HL-60 (cell line): ENCODE data around the gene PPM1H.

Experiments
- DNase-seq, 2 experiments: peaks; one replicate each; pipeline ENCODE4 v3.0.0-alpha.2; 2010 to 2020; ENCODE audit warnings: low read depth in 1 of 2, low spot score in 1 of 2
- H3K27ac ChIP-seq: fragments of 250-450 bp; sonication (Bioruptor Pico); replicated peaks from 2 replicates; pipeline ENCODE4 v1.5.1; 2020; ENCODE audit warnings: mild to moderate bottlenecking, moderate library complexity
- H3K27me3 ChIP-seq: fragments of 250-450 bp; sonication (Bioruptor Pico); 2 replicates; pipeline ENCODE4 v1.5.1; 2021; ENCODE audit warnings: mild to moderate bottlenecking, moderate library complexity; ENCODE audit not compliant: insufficient read depth, poor library complexity, severe bottlenecking
- H3K4me3 ChIP-seq: replicated peaks from 2 replicates; pipeline ENCODE4 v1.5.1; 2011; ENCODE audit warnings: mild to moderate bottlenecking, control low read depth, low read length; ENCODE audit not compliant: insufficient read depth
- GABPA ChIP-seq: IDR thresholded peaks from 2 replicates; pipeline ENCODE4 v1.6.1; 2012; ENCODE audit warnings: low read depth
- POLR2AphosphoS5 ChIP-seq: IDR thresholded peaks from 2 replicates; pipeline ENCODE4 v1.6.1; 2012; ENCODE audit warnings: low read depth
- REST ChIP-seq: IDR thresholded peaks from 2 replicates; pipeline ENCODE4 v1.6.1; 2012; ENCODE audit warnings: low read depth; ENCODE audit not compliant: insufficient replicate concordance
- SPI1 ChIP-seq: IDR thresholded peaks from 2 replicates; pipeline ENCODE4 v1.6.1; 2012; ENCODE audit warnings: low read depth, mild to moderate bottlenecking, borderline replicate concordance
- TF ChIP-seq, protein P1 (sequence below): IDR thresholded peaks from one replicate; pipeline ENCODE4 v1.5.1; 2011; ENCODE audit warnings: low read length, control low read depth, inconsistent platforms; ENCODE audit not compliant: insufficient read depth

PPM1H gene

DNA sequence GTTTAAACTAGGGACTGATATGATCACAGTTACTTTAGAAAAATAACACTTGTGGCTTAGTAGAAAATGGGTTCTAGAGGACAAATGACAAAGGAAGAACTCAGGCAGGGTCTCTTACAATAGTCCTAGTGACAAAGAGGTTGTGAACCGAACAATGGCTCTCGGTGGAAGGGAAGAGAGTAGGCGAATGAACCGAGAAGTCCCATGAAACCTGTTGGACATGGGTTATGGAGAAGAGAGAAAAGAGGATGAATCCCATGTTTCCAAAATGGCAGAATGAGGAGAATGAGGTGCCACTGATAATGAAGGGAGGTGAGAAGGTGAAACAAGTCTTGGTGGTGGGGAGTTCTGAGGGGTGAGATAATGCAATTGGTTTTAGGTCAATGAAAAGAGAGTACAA lies 94.1 kb downstream of the PPM1H start:
- Histone ChIP-seq H3K4me3 (no peak overlapping the region), H3K27ac (no peak overlapping the region), H3K27me3 (no peaks in the 10 kb centered on the region)
- DNase-seq: no peak
- TF ChIP-seq REST: no peak
- TF ChIP-seq, protein P1, sequence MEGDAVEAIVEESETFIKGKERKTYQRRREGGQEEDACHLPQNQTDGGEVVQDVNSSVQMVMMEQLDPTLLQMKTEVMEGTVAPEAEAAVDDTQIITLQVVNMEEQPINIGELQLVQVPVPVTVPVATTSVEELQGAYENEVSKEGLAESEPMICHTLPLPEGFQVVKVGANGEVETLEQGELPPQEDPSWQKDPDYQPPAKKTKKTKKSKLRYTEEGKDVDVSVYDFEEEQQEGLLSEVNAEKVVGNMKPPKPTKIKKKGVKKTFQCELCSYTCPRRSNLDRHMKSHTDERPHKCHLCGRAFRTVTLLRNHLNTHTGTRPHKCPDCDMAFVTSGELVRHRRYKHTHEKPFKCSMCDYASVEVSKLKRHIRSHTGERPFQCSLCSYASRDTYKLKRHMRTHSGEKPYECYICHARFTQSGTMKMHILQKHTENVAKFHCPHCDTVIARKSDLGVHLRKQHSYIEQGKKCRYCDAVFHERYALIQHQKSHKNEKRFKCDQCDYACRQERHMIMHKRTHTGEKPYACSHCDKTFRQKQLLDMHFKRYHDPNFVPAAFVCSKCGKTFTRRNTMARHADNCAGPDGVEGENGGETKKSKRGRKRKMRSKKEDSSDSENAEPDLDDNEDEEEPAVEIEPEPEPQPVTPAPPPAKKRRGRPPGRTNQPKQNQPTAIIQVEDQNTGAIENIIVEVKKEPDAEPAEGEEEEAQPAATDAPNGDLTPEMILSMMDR: no peak

DNA sequence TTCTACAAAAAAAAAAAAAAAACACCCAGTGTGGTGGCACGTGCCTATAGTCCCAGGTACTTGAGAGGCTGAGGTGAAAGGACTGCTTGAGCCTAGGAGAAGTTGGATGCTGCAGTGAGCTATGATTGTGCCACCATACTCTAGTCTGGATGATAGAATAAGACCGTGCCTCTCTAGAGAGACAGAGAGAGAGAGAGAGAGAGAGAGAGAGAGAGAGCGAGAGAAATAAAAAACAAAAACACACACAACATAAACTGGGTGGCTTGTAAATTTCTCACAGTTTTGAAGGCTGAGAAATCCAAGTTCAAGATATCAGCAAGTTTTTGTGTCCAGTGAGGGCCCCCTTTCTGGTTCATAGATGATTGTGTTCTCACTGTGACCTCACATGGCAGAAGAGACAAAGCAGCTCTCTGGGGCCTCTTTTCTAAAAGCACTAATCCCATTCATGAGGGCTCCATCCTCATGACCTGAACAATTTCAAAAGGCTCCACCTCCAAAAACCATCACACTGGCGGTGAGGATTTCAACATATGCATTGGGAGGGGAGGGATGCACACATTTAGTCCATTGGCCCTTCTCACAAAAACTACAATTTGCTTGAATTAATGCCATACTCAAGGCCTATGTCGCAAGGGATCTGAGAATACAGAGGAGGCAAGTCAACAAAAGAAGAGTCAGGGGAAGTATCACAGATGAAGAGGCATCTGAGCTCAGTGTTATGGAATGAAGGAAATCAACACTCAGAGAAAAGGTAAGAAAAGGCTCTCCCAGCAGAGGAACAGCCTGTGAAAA lies 94.9 kb downstream of the PPM1H start:
- H3K27me3 ChIP-seq: no peaks in the 10 kb centered on the region
- peak in 1 of 2 experiments; percentile 51 for DNase-seq
- no peak overlapping the region for H3K4me3 ChIP-seq
- TF ChIP-seq SPI1: no peak
- TF ChIP-seq POLR2AphosphoS5: no peak
- TF ChIP-seq REST: no peak
- TF ChIP-seq, protein P1: no peak
- TF ChIP-seq GABPA: no peak
- no peak overlapping the region for H3K27ac ChIP-seq

DNA sequence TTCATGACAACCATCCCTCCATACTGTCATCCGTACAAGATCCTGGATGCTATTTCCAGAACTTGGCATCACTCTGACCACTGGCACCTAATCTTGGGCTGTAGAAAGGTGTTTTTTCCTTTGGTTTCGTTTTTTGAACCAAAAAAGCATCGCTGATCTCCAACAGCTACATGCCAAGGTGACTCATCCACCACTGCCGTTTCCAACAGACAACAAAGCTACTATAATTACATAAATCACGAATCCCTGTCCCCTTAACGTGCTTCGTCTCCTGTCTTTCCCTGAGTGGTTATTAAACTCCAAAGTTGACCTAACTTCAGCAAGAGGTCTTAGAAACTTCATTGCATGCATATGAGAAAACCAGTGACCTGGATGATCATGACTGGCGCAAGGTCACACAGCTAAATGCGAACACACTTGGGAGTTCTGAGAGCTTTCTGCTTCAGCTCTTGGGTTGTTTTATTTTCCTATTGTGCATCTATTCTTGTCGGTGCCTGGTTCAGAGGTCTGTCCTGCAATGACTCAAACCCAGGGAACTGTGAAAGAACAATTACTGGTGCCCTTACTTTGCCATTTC lies 99.9 kb downstream of the PPM1H start:
- no peaks in the 10 kb centered on the region for H3K27me3 ChIP-seq
- DNase-seq: no peak

More for the DNA sequence above, 99.9 kb downstream of the PPM1H start:
- TF ChIP-seq GABPA (no peak), REST (no peak), SPI1 (no peak), POLR2AphosphoS5 (no peak)
- TF ChIP-seq, protein P1: no peak
- no peak overlapping the region for H3K27ac ChIP-seq
- H3K4me3 ChIP-seq: no peak overlapping the region
